Cardiac fibroblast (primary cell): Measurements from ENCODE around the gene HOXC6.

Experiments used
- DNase-seq, 2 donors: peaks; one replicate each; pipeline versions ENCODE4 v3.0.0 to v3.0.0-alpha.2; 2010; ENCODE audit warnings: low read depth in 2 of 2
- H3K4me3 ChIP-seq, 2 donors: replicated peaks in 1 of 2; 1 replicate in 1 of 2; 2 replicates in 1 of 2; pipeline ENCODE4 v1.5.1; 2011; ENCODE audit warnings: low read depth in 2 of 2, low read length in 2 of 2, mild to moderate bottlenecking in 2 of 2, moderate library complexity in 1 of 2
- CTCF ChIP-seq: IDR thresholded peaks from one replicate; pipeline ENCODE4 v1.5.1; 2011; ENCODE audit warnings: low read depth, mild to moderate bottlenecking, low read length, inconsistent platforms

The HOXC6 gene

DNA sequence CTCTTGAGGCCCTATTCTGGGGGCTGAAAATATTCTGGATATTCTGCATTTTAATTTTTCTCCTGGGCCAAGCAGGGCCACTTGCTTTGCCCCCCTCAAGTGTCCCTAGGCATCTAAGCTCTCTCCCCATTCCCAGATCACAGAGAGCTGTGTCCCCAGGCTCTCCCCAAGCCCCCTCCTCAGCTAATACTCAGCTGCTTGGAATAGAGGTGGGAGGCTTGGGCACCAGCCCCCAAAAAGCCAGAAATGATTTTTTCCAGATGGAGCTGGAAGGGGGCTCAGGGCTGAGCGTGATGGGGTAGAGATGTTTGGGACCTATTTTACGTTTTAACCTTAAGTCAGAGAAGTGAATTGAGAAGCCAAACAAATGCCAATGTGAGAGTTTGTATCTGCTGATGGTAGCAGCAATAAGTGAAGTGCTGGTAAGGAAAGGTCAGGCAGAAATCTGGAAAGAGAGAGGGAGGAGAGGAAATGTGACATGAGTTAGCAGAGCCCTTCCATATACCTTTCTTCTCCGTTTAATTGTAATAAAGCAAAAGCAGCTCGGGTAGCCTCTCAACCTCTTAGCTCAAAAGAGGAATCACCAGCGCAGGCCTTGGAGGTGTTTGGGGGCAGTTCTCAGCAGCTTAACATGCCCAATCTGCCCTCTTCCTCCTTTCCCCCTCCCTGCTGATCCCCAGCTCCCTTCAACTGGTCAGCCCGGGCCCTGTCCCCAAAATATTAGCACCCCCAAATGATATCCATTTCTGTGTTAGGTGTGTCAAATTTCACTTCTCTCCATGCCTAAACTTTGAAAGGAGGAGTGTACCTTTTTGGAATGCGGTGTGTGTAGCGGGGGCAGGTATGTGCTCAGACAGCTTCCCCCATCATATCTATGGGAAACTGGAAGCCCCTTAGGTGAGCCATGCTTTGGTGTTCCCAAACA is 5.0 kb upstream of the HOXC6 start:
- TF ChIP-seq CTCF = no peak
- H3K4me3 ChIP-seq = no peak overlapping the region
- DNase-seq = no peak

- H3K4me3 ChIP-seq = no peak overlapping the region
- no peak for DNase-seq
- no peak for TF ChIP-seq CTCF
Measured at GRCh38 chr12:54024127-54024526, 4.1 kb upstream of the HOXC6 start.

DNA sequence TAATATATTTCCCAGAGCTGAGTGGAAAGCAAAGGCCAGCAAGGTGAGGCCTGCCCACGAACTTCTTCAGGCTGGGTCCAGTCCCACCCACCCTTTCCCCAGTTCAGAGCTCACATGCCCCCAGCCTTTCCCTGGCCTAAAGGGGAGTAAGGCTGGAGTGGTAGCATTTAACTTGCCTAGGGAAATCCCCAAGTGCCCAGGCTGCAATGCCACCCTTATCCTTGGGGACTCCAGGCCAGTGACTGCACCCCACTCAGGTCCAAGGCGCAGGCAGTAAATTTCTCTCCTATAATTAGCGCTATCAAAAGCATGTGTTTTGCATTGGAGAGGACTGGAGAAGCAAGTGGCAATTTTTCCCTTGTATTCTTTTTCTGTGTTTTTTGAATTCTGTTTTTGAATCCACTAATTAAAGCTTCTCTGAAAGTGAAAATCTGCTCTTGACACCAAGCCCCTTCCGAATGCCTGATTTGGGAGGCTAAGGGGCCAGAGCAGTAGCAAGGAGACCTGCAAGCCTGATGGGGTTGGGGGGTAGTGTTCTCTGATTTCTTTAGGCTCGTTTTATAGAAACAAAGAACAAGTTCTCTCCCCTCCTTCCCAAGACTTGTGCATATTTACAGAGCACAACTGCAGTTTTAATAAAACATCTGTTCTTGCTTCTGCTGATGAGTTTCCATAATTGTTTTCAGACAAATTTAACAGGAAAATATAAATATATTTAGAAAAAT is 3.5 kb upstream of the HOXC6 start:
- no peak for TF ChIP-seq CTCF
- no peak overlapping the region for H3K4me3 ChIP-seq
- no peak for DNase-seq

- no peak for DNase-seq
- H3K4me3 ChIP-seq = no peak overlapping the region
- no peak for TF ChIP-seq CTCF
Measured at GRCh38 chr12:54025499-54026405, 2.5 kb upstream of the HOXC6 start.

- no peak overlapping the region for H3K4me3 ChIP-seq
- DNase-seq = no peak
- TF ChIP-seq CTCF = no peak
Measured at GRCh38 chr12:54026640-54027441, 1.4 kb upstream of the HOXC6 start.

DNA sequence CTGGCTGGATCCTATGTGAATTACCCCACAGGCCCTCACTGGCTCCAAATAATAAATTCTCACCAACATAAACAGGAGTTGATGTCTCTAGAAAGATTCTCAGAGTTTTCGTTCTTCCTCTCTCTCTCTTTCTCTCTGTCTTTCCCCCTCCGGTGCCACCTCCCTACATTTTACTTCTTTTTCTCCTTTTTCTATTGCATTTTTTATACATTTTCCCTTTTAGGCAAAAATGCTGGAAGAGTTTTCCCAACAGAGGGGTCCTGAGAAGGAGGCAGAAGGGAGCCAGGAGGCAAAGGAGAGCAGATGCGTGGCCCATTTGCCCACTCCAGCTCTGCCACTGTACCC is 826 bp upstream of the HOXC6 start:
- no peak for TF ChIP-seq CTCF

More for the DNA sequence above, 826 bp upstream of the HOXC6 start:
- DNase-seq = no peak
- H3K4me3 ChIP-seq = no peak overlapping the region
